Measurements from ENCODE around the gene RCVRN.

RCVRN gene

GRCh38 chr17:9924735-9925191, 19.7 kb upstream of the RCVRN start (continued):
- no peak for TF ChIP-seq ZNF596 (tag by site-specific recombination; IDR thresholded peaks at IDR 0.05)
- no peak for TF ChIP-seq HOXC10 (CRISPR knock-in tag; IDR thresholded peaks at IDR 0.05)
- TF ChIP-seq PRDM10 (tag by site-specific recombination; IDR thresholded peaks at IDR 0.05), result no peak
- TF ChIP-seq ZBTB26 (tag by site-specific recombination; optimal IDR thresholded peaks at IDR 0.05), result no peak
- TF ChIP-seq ZFHX2 (tag by site-specific recombination; conservative IDR thresholded peaks at IDR 0.05), result no peak
- TF ChIP-seq SALL2 (tag by site-specific recombination; IDR thresholded peaks at IDR 0.05; ENCODE audit: borderline replicate concordance), result no peak
- TF ChIP-seq ZNF654 (tag by site-specific recombination; IDR thresholded peaks at IDR 0.05; ENCODE audit: low read depth), result peak; percentile 99
- no peak for TF ChIP-seq ZNF549 (tag by site-specific recombination; IDR thresholded peaks at IDR 0.05)
- peak; percentile 55 for TF ChIP-seq PRDM1 (tag by site-specific recombination; IDR thresholded peaks at IDR 0.05)
- TF ChIP-seq OSR2 (tag by site-specific recombination; IDR thresholded peaks at IDR 0.05), result no peak
- TF ChIP-seq ZNF148 (tag by site-specific recombination; IDR thresholded peaks at IDR 0.05; ENCODE audit: borderline replicate concordance), result no peak
- TF ChIP-seq CTCF (tag by site-specific recombination; IDR thresholded peaks at IDR 0.05), result peak; percentile 69
- no peak for TF ChIP-seq SCRT2 (tag by site-specific recombination; IDR thresholded peaks at IDR 0.05)
- TF ChIP-seq ZNF548 (tag by site-specific recombination; IDR thresholded peaks at IDR 0.05), result no peak
- no peak for TF ChIP-seq ZNF76 (tag by site-specific recombination; IDR thresholded peaks at IDR 0.05; ENCODE audit: borderline replicate concordance, low read depth)
- TF ChIP-seq ZNF529 (tag by site-specific recombination; IDR thresholded peaks at IDR 0.05; ENCODE audit: insufficient replicate concordance), result no peak
- no peak for TF ChIP-seq ZNF488 (tag by site-specific recombination; IDR thresholded peaks at IDR 0.05)
- no peak for TF ChIP-seq ZNF501 (tag by site-specific recombination; IDR thresholded peaks at IDR 0.05)
- no peak for TF ChIP-seq ZNF302 (tag by site-specific recombination; IDR thresholded peaks at IDR 0.05; ENCODE audit: low read depth)
- TF ChIP-seq ZNF391 (tag by site-specific recombination; IDR thresholded peaks at IDR 0.05; ENCODE audit: borderline replicate concordance, low read depth), result 0 out of 2 replicates have a peak, but pooled peaks have one; percentile 48
- peak; percentile 36; the same call in 1 of the 2 replicates for TF ChIP-seq TCF7L2 (IDR thresholded peaks at IDR 0.05; ENCODE audit: borderline replicate concordance, low read depth, low read length)
- 0 out of 2 replicates have a peak, but pooled peaks have one; percentile 76 for TF ChIP-seq ZNF660 (tag by site-specific recombination; IDR thresholded peaks at IDR 0.05)
- TF ChIP-seq ZNF561 (tag by site-specific recombination; IDR thresholded peaks at IDR 0.05; ENCODE audit: borderline replicate concordance), result no peak
- no peak for TF ChIP-seq ELK4 (IDR thresholded peaks at IDR 0.05; ENCODE audit: borderline replicate concordance, low read depth, low read length)
- peak; percentile 76 for TF ChIP-seq GFI1B (tag by site-specific recombination; IDR thresholded peaks at IDR 0.05)
- TF ChIP-seq ZNF776 (tag by site-specific recombination; IDR thresholded peaks at IDR 0.05; ENCODE audit: borderline replicate concordance), result no peak
- TF ChIP-seq HIC1 (tag by site-specific recombination; IDR thresholded peaks at IDR 0.05), result no peak
